Adrenal gland (tissue), 5 donors: ENCODE measurements around the gene ZNF664.

ENCODE experiments used
- CTCF ChIP-seq, 6 experiments: fragments of 450-650 bp in 4 of 6; fragments of 200-600 bp in 2 of 6; sonication (generic) in 1 of 6; IDR thresholded peaks; 1 replicate in 5 of 6; 2 replicates in 1 of 6; pipeline versions ENCODE4 v1.5.1 to v1.8.0; 2016 to 2021; ENCODE audit warnings: antibody characterized with exemption in 6 of 6, mild to moderate bottlenecking in 2 of 6, moderate library complexity in 1 of 6
- POLR2A ChIP-seq, 2 donors: fragments of 450-650 bp; IDR thresholded peaks; one replicate each; pipeline ENCODE4 v1.6.1; 2017; ENCODE audit warnings: antibody characterized with exemption in 2 of 2, mild to moderate bottlenecking in 2 of 2, moderate library complexity in 1 of 2
- donor health status: DM: no; HTN: no; CAD: no.

DNA sequence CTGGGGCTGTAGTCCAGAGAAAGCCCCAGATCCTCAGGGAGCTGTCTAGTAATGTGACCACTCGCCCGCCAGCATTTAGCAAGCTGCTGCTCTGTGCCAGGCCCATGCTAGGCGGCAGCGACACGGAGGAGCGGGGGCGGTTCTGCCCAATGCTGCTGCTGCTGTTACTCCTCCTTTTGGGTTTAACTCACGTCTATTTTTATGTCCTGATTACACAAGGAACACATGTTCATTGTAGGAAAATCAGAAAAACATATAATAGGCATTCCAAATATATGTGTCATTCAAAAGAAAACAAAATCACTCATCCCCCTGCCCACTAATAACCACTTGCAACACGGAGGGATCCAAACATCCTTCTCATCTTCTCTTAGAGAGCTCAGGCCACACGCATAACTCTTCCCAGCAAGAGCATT, 30.8 kb upstream of the ZNF664 start:
- TF ChIP-seq CTCF (IDR thresholded peaks at IDR 0.05) = no peak
- TF ChIP-seq POLR2A (IDR thresholded peaks at IDR 0.05) = no peak
